GM13976 (cell line): ENCODE data around the gene PROSER3.

Experiments
- DNase-seq: peaks from one replicate; pipeline ENCODE4 v3.0.0; 2012; ENCODE audit warnings: low spot score
- CTCF ChIP-seq: IDR thresholded peaks from 2 replicates; pipeline ENCODE4 v1.5.1; 2012; ENCODE audit warnings: borderline replicate concordance, mild to moderate bottlenecking; ENCODE audit not compliant: insufficient read depth; ENCODE audit errors: extremely low read depth, missing control alignments, control extremely low read depth
- in situ Hi-C: fragments of 300-500 bp; cut with MboI; formaldehyde crosslinking; loops from one replicate; pipeline ENCODE4 v1.12.0; 2022; ENCODE audit warnings: low sequenced_read_pairs, mixed read lengths, inconsistent platforms; ENCODE audit not compliant: unreplicated experiment

Gene PROSER3

GRCh38 chr19:35738887-35739229 is 19.1 kb upstream of the PROSER3 start:
- in situ Hi-C loops, result no loop called here
- no peak for DNase-seq
- TF ChIP-seq CTCF, result no peak

GRCh38 chr19:35739275-35740107 is 18.5 kb upstream of the PROSER3 start:
- TF ChIP-seq CTCF, result no peak
- in situ Hi-C loops, result no loop called here
- DNase-seq, result no peak

GRCh38 chr19:35740108-35740422 is 17.9 kb upstream of the PROSER3 start:
- DNase-seq, result no peak
- in situ Hi-C loops, result no loop called here
- TF ChIP-seq CTCF, result no peak

GRCh38 chr19:35740423-35741202 is 17.4 kb upstream of the PROSER3 start:
- peak; percentile 8 for TF ChIP-seq CTCF
- DNase-seq, result peak; percentile 99
- in situ Hi-C loops, result no loop called here

- in situ Hi-C loops, result no loop called here
- TF ChIP-seq CTCF, result no peak
- DNase-seq, result no peak
These were observed 16.8 kb upstream of the PROSER3 start for GRCh38 chr19:35741203-35741515.

GRCh38 chr19:35742121-35742724 is 15.8 kb upstream of the PROSER3 start, which contains the start of gene IGFLR1:
IGFLR1 (minus strand) TSS chr19:35742452; CDS start chr19:35741180, 1,272 bp downstream.
- peak; percentile 73 for DNase-seq
- in situ Hi-C loops, result no loop called here
- TF ChIP-seq CTCF, result no peak
